Ovary (tissue), 9 donors: ENCODE data around the gene CDHR3. TPM values are rescaled to one million over a fixed set of nuclear protein-coding genes. Genes with fewer than 3 reads are reported as not detected.

ENCODE experiments used
- DNase-seq, 5 donors: peaks; one replicate each; pipeline ENCODE4 v3.0.0-alpha.2; 2019 to 2020
- H3K27ac ChIP-seq, 2 donors: fragments of 200-600 bp; one replicate each; pipeline versions ENCODE4 v1.5.1 to v1.8.0; 2019 to 2022
- H3K27me3 ChIP-seq: fragments of 200-600 bp; one replicate; pipeline ENCODE4 v1.8.0; 2022
- H3K36me3 ChIP-seq: fragments of 200-600 bp; sonication (generic); one replicate; pipeline ENCODE4 v1.5.1; 2019
- H3K4me1 ChIP-seq: one replicate; pipeline ENCODE4 v1.8.1; 2013; ENCODE audit warnings: mild to moderate bottlenecking, moderate library complexity; ENCODE audit not compliant: insufficient read depth
- H3K4me3 ChIP-seq: fragments of 200-600 bp; sonication (generic); one replicate; pipeline ENCODE4 v1.5.1; 2017
- H3K9me3 ChIP-seq, 2 donors: fragments of 200-600 bp in 1 of 2; sonication (generic) in 1 of 2; one replicate each; pipeline versions ENCODE4 v1.5.1 to v1.8.1; 2013 to 2019; ENCODE audit warnings: mild to moderate bottlenecking in 1 of 2, moderate library complexity in 1 of 2
- CTCF ChIP-seq, 3 donors: fragments of 450-650 bp in 2 of 3; fragments of 200-600 bp in 1 of 3; IDR thresholded peaks; one replicate each; pipeline versions ENCODE4 v1.5.1 to v1.8.0; 2016 to 2022; ENCODE audit warnings: antibody characterized with exemption in 3 of 3, mild to moderate bottlenecking in 1 of 3
- EP300 ChIP-seq: sonication (generic); formaldehyde crosslinking; IDR thresholded peaks from one replicate; pipeline ENCODE4 v1.6.1; 2017; ENCODE audit warnings: antibody characterized with exemption
- POLR2A ChIP-seq: fragments of 450-650 bp; IDR thresholded peaks from one replicate; pipeline ENCODE4 v1.6.1; 2017; ENCODE audit warnings: antibody characterized with exemption, mild to moderate bottlenecking, moderate library complexity
- WGBS, 3 donors: extraction: QIAGEN DNeasy Blood & Tissue Kit in 1 of 3; methylation state at CpG; one replicate each; pipeline versions ENCODE4 v1.1.5 to v1.1.7; 2013 to 2017; 5-methylcytosine and 5-hydroxymethylcytosine counted together
- intact Hi-C, 4 donors: fragments of 100-400 bp; cut with DNase I; formaldehyde crosslinking; loops; one replicate each; pipeline versions ENCODE4 v1.11.0 to v1.15.1; 2022 to 2023
- polyA plus RNA-seq, 2 donors: library from polyadenylated mRNA; stranded (reverse); fragments of 200-250 nt in 1 of 2; fragments of 350-450 nt in 1 of 2; fragmentation: Illumina TruSeq in 1 of 2; extraction: RNeasy Lipid Tissue Mini Kit (QIAGEN cat#74804) in 1 of 2; gene quantifications; one replicate each; pipeline ENCODE4 v1.2.3, GENCODE V29; 2013 to 2014
- total RNA-seq, 7 donors: library from RNA; depleted of rRNA in 2 of 7; stranded (reverse); fragments of >200 nt in 2 of 7; fragmentation: NEBNext Ultra II Directional in 3 of 7; extraction: Animal tissue kit (Norgen Biotek cat#: 25700) in 3 of 7; gene quantifications; one replicate each; pipeline versions ENCODE4 v1.1.0 to v1.2.4, GENCODE V29; 2016 to 2023
- donor health status: DM: no; HTN: no; CAD: no; lungs with moderate emphysema.
- donor health status: DM: no; HTN: no; CAD: no.
- donor health status: Bipolar disorder and iron deficiency.
- donor health status: DM: yes; HTN: yes; CAD: no.
- donor health status: DM: no; HTN: no; CAD: no.
- donor health status: DM: yes; HTN: yes; CAD: no.

Gene CDHR3
- total and polyA plus RNA-seq, 9 donors, result 1.8 to 76.4 (median 8.6) TPM

- 85 to 99% (median 90%) methylated on average over 3 of the region's 3 CpGs for WGBS, 3 donors
- intact Hi-C loops, result loop anchor here in 1 of 4 donors (5.0 kb wide), 1 partner anchor 40 kb away; no protein-coding TSS in a partner anchor
- H3K27me3 ChIP-seq, result no peaks in the 10 kb centered on the region
- peaks cover 15% of the 10 kb centered on the region for H3K4me1 ChIP-seq
- no peaks in the 10 kb centered on the region for H3K9me3 ChIP-seq
- no peaks in the 10 kb centered on the region for H3K36me3 ChIP-seq
- no peak for TF ChIP-seq EP300
- TF ChIP-seq POLR2A, result no peak
- no peak for TF ChIP-seq CTCF (IDR thresholded peaks at IDR 0.05)
- no peak overlapping the region for H3K4me3 ChIP-seq
- no peak for DNase-seq
- no peak overlapping the region for H3K27ac ChIP-seq
Measured at GRCh38 chr7:106067678-106068077, 104.6 kb downstream of the CDHR3 start.

- Histone ChIP-seq H3K36me3 (no peaks in the 10 kb centered on the region), H3K9me3 (no peaks in the 10 kb centered on the region), H3K27me3 (no peaks in the 10 kb centered on the region), H3K4me3 (no peak overlapping the region), H3K4me1 (peaks cover 15% of the 10 kb centered on the region), H3K27ac (no peak overlapping the region)
- TF ChIP-seq EP300 (no peak), CTCF (IDR thresholded peaks at IDR 0.05) (no peak), POLR2A (no peak)
- DNase-seq, result no peak
- intact Hi-C loops, result loop anchor here in 1 of 4 donors (5.0 kb wide), 1 partner anchor 39 kb away; no protein-coding TSS in a partner anchor
- WGBS, 3 donors, result 76 to 83% (median 76%) methylated on average over 4 of the region's 4 CpGs
Measured at GRCh38 chr7:106068538-106068961, 105.5 kb downstream of the CDHR3 start.

GRCh38 chr7:106068986-106069385 is 105.9 kb downstream of the CDHR3 start:
- 79 to 94% (median 90%) methylated on average over 3 of the region's 3 CpGs for WGBS, 3 donors
- DNase-seq, result no peak
- no peaks in the 10 kb centered on the region for H3K27me3 ChIP-seq
- no peaks in the 10 kb centered on the region for H3K9me3 ChIP-seq
- intact Hi-C loops, result loop anchor here in 1 of 4 donors (5.0 kb wide), 1 partner anchor 38 kb away; no protein-coding TSS in a partner anchor
- TF ChIP-seq CTCF (IDR thresholded peaks at IDR 0.05), result no peak
- no peak for TF ChIP-seq POLR2A
- no peak for TF ChIP-seq EP300
- no peak overlapping the region for H3K27ac ChIP-seq
- no peaks in the 10 kb centered on the region for H3K36me3 ChIP-seq
- peaks cover 15% of the 10 kb centered on the region for H3K4me1 ChIP-seq
- H3K4me3 ChIP-seq, result no peak overlapping the region

DNA sequence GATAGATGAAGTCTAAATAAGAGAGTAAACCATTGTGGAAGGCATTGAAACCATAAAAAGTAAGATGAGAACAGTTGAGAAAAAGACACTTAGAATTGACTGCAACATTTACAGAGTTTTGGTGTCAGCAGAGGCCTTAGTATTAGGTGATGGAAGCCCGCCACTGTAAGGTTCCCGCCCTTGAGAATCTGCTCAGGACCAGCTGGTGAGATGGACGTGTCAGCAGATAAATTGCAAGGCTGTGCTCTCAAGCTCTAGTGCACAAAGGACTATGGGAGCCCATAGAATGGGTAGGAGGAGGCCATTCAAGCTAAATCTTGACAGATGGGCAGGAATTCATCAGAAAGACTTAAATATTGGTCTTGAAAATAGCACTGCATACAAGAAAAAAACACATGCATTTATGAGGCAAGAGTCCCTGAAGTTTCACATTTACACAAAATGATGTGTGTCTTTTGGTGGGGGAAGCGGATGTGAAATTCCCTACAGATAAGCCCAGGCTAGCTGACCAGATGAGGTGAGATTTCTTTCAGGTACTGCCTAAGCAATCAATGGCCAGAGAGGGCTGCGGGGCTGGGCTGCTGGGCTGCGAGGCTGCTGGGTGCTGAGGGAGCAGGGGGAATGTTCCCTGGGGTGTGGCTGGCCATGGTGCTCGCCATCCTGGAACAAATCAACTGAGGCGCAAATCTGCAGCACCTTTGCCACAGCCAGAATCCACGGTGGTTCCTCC is 106.6 kb downstream of the CDHR3 start:
- H3K4me1 ChIP-seq, result peaks cover 9% of the 10 kb centered on the region

More for the DNA sequence above, 106.6 kb downstream of the CDHR3 start:
- no peaks in the 10 kb centered on the region for H3K27me3 ChIP-seq
- H3K4me3 ChIP-seq, result no peak overlapping the region
- intact Hi-C loops, result loop anchor here in 1 of 4 donors (5.0 kb wide), 1 partner anchor 38 kb away; no protein-coding TSS in a partner anchor
- no peak for DNase-seq
- no peaks in the 10 kb centered on the region for H3K9me3 ChIP-seq
- H3K36me3 ChIP-seq, result no peaks in the 10 kb centered on the region
- H3K27ac ChIP-seq, result no peak overlapping the region
- 88 to 93% (median 90%) methylated on average over 9 of the region's 9 CpGs for WGBS, 3 donors
- TF ChIP-seq POLR2A (no peak), EP300 (no peak), CTCF (IDR thresholded peaks at IDR 0.05) (no peak)
